ENCODE measurements around the gene F12.

Gene F12

DNA sequence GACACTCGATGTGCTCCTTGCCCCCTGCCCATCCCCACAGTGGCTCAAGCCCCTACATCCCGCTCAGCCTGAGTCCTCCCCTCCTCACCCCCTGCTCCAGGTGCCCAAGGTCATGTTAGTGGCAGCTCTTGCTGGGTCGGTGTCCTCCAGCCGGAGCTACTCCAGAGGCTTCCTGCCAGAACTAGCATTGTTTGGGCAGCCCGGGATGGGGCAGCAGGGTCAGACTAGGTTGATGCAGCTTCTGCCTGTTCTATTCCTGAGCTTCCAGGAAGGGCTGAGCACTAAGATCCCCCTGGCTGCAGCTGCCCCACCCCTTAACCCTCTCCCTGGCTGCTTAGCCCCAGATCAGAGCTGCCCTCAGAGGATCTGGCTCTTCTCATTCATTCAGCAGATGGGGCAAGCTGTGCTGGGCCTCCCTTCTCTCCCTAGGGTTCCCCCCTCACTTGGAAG is 51.0 kb downstream of the F12 start:
- ChIA-PET POLR2A (interaction anchor here (0.5 to 0.9 kb wide), 3 partner anchors 31 to 71 kb away, joined by 4 to 12 read pairs (median 5); no protein-coding TSS in a partner anchor), CTCF (interaction anchor here (1.1 to 35.5 kb wide), 8 partner anchors 16 to 97 kb away, joined by 3 to 734 read pairs (median 4); partner anchors contain the start of gene SLC34A1)
- TF ChIP-seq, protein P1, sequence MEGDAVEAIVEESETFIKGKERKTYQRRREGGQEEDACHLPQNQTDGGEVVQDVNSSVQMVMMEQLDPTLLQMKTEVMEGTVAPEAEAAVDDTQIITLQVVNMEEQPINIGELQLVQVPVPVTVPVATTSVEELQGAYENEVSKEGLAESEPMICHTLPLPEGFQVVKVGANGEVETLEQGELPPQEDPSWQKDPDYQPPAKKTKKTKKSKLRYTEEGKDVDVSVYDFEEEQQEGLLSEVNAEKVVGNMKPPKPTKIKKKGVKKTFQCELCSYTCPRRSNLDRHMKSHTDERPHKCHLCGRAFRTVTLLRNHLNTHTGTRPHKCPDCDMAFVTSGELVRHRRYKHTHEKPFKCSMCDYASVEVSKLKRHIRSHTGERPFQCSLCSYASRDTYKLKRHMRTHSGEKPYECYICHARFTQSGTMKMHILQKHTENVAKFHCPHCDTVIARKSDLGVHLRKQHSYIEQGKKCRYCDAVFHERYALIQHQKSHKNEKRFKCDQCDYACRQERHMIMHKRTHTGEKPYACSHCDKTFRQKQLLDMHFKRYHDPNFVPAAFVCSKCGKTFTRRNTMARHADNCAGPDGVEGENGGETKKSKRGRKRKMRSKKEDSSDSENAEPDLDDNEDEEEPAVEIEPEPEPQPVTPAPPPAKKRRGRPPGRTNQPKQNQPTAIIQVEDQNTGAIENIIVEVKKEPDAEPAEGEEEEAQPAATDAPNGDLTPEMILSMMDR (IDR thresholded peaks at IDR 0.05; ENCODE audit: control extremely low read depth, extremely low read depth, low read depth, missing control alignments): no peak
- DNase-seq (ENCODE audit: extremely low spot score): no peak

DNA sequence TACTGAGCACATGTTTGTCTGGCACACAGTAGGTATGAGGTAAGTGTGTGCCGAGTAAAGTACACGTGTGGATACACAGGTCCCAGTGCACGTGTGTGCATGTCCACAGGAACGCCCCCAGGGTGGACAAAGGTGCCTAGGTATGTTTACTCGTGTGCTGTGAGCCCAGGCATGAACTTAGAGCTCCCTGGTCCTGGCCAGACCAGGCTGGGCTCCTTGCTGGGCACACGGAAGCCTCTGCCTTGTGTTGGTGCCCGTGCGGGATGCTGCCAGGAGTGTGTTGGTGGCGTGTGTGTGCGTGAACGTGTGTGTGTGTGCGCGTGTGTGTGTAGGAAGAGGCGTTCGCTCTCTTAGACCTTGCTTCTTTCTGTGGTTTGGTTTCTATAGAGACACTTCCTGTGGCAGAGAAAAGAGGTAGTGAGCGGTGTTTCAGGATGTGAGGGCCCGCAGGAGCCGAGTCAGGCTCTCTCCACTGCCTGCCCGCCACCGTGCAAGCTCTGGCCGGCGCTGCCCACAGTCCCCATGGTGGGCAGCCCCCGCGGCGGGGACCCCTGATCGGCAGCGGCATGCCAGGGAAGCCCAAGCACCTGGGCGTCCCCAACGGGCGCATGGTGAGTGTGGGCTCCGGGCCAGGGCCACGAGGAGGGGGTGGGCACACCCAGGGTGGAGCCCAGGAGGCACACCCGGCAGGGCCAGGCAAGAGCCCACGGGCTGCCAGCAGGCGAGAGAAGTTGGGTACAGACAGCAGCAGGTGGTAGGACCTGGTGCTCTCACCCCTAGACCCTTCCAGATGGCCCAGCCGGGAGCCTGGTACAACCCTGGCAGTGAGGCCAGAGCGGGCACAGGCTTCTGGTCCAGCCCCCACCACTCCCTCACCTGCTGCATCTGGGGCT is 51.7 kb downstream of the F12 start, which contains the start of gene RGS14:
RGS14 (plus strand) TSS at position 466 of the 893 bp plus-strand sequence; CDS start at position 567, 101 bp downstream.
- DNase-seq (ENCODE audit: extremely low spot score): peak; percentile 92
- ChIA-PET POLR2A (interaction anchor here (0.6 to 0.9 kb wide), 2 partner anchors 32 to 71 kb away, joined by 5 to 12 read pairs; no protein-coding TSS in a partner anchor), CTCF (interaction anchor here (1.0 to 35.5 kb wide), 8 partner anchors 16 to 98 kb away, joined by 3 to 734 read pairs (median 5); partner anchors contain the start of gene SLC34A1)
- TF ChIP-seq, protein P1 (IDR thresholded peaks at IDR 0.05; ENCODE audit: control extremely low read depth, extremely low read depth, low read depth, missing control alignments): no peak

DNA sequence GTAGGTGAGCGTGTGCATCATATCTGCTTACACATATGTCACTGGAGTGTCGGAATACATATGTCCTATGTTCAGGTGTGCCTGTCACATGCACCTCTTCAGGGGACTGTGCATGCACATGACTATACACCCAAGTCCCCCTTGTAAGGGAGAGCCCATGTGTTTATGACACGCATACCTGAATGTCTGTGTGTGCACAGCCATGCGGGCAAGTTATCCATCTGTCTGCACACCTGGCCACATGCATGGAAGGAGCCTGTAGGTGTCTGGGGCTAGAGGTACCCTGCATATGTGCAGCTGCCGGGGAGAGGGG is 52.3 kb downstream of the F12 start:
- no peak for DNase-seq (ENCODE audit: extremely low spot score)
- ChIA-PET POLR2A (no interaction called here), CTCF (interaction anchor here (0.7 to 35.5 kb wide), 5 partner anchors 24 to 98 kb away, joined by 3 to 734 read pairs (median 9); partner anchors contain the start of gene SLC34A1)
- TF ChIP-seq, protein P1 (IDR thresholded peaks at IDR 0.05; ENCODE audit: control extremely low read depth, extremely low read depth, low read depth, missing control alignments): no peak

DNA sequence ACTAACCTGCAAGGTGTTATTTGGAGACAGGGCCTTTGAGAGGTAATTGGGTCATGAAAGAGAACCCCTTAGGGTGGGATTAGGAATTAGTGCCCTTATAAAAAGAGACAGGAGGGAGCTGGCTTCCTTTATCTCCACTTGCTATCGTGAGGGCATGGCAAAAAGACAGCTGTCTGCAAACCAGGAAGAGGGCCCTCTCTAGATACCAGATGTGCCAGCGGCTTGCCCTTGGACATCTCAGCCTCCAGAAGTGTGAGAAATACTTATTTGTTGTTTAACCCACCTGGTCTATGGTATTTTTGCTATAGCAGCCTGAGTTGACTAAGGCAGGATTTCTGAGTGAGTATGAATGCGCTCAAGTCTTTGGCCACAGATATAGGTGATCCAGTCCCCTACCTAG is 52.6 kb downstream of the F12 start:
- TF ChIP-seq, protein P1 (IDR thresholded peaks at IDR 0.05; ENCODE audit: control extremely low read depth, extremely low read depth, low read depth, missing control alignments): no peak
- CTCF ChIA-PET: interaction anchor here (0.7 to 35.5 kb wide), 4 partner anchors 24 to 98 kb away, joined by 3 to 734 read pairs (median 6); partner anchors contain the start of gene SLC34A1
- no peak for DNase-seq (ENCODE audit: extremely low spot score)
- POLR2A ChIA-PET: no interaction called here

DNA sequence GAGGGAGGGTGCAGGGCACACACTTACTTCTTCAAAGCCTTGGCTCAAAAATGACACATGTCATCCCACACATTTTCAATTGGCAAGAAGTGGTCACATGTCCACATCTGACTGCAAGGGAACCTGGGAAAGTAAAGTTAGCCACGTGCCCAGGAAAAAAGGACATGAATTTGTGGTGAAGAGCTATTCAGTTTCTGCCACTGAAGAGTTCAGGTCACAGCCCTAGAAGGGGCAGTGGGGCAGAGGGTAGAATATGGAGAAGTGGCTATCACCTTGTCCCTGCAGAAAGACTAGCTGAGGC is 53.5 kb downstream of the F12 start:
- DNase-seq (ENCODE audit: extremely low spot score): no peak
- ChIA-PET POLR2A (no interaction called here), CTCF (interaction anchor here (0.9 to 35.5 kb wide), 3 partner anchors 25 to 99 kb away, joined by 4 to 734 read pairs (median 9); partner anchors contain the start of gene SLC34A1)
- TF ChIP-seq, protein P1 (IDR thresholded peaks at IDR 0.05; ENCODE audit: control extremely low read depth, extremely low read depth, low read depth, missing control alignments): no peak

DNA sequence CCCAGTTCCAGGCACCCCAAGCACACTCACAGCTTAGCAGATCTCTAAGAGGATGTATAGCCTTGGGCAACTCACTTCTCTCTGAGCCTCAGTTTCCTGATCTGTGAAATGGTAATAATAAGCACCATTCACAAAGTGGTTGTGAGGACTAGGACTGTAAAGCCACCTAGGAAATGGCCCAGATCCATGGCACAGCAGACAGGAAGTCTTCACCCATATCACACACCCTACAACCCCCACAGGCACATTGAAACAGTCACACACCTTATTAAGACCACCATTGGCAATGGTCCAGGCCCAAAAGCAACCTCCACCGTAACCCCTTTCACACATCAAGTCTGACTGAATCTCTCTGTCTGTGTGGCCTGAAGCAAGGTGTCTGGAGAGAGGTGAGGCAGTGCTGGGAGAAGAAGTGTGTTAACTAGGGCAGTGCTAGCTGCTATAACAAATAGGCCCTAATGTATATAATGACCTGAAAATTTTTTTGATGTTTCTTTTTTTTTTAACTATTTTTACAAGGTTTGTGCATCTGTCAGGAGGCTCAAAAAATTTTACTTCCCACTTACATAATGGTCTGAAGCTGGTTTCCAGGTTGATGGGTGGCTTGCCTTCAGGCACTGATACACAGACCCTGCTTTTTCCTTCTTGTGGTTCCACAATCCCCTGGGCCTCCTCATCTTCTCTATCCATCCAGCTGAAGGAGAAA is 54.0 kb downstream of the F12 start:
- DNase-seq (ENCODE audit: extremely low spot score): no peak
- TF ChIP-seq, protein P1 (IDR thresholded peaks at IDR 0.05; ENCODE audit: control extremely low read depth, extremely low read depth, low read depth, missing control alignments): no peak
- ChIA-PET CTCF (interaction anchor here (0.9 to 35.5 kb wide), 3 partner anchors 26 to 100 kb away, joined by 4 to 734 read pairs (median 9); partner anchors contain the start of gene SLC34A1), POLR2A (no interaction called here)

All from GM10248 (cell line).